WTC11 (cell line): ENCODE results near the gene INPPL1.

Experiments
- ARID4B ChIP-seq: sonication (generic); formaldehyde crosslinking; IDR thresholded peaks from 2 replicates; pipeline ENCODE4 v1.8.0; 2023; ENCODE audit warnings: missing genetic modification reagents, mild to moderate bottlenecking, borderline replicate concordance
- ATF3 ChIP-seq: sonication (generic); formaldehyde crosslinking; conservative IDR thresholded peaks from 2 replicates; pipeline ENCODE4 v1.8.1; 2022; ENCODE audit warnings: mild to moderate bottlenecking, missing genetic modification reagents
- CREM ChIP-seq: sonication (generic); formaldehyde crosslinking; IDR thresholded peaks from 2 replicates; pipeline ENCODE4 v1.8.1; 2022; ENCODE audit warnings: mild to moderate bottlenecking, missing genetic modification reagents, moderate library complexity
- CTCF ChIP-seq: fragments of 200-600 bp; IDR thresholded peaks from 2 replicates; pipeline ENCODE4 v1.8.0; 2022; ENCODE audit warnings: antibody characterized with exemption
- IRF1 ChIP-seq: sonication (generic); formaldehyde crosslinking; IDR thresholded peaks from 2 replicates; pipeline ENCODE4 v1.8.0; 2023; ENCODE audit warnings: missing genetic modification reagents
- MAX ChIP-seq: sonication (generic); formaldehyde crosslinking; IDR thresholded peaks from 2 replicates; pipeline ENCODE4 v1.8.0; 2022; ENCODE audit warnings: mild to moderate bottlenecking, missing genetic modification reagents
- PRRX2 ChIP-seq: fragments of 250-450 bp; sonication (Bioruptor Pico); IDR thresholded peaks from 2 replicates; pipeline ENCODE4 v1.8.0; 2021; ENCODE audit warnings: mild to moderate bottlenecking
- USF2 ChIP-seq: sonication (generic); formaldehyde crosslinking; IDR thresholded peaks from 2 replicates; pipeline ENCODE4 v1.8.1; 2023; ENCODE audit warnings: mild to moderate bottlenecking, missing genetic modification reagents, moderate library complexity
- ZNF423 ChIP-seq: fragments of 250-450 bp; sonication (Bioruptor Pico); IDR thresholded peaks from 2 replicates; pipeline ENCODE4 v2.1.2; 2022; ENCODE audit warnings: mild to moderate bottlenecking, moderate library complexity

- no peak for TF ChIP-seq CREM (CRISPR knock-in tag)
- no peak for TF ChIP-seq ARID4B (CRISPR knock-in tag)
- no peak for TF ChIP-seq MAX
- TF ChIP-seq IRF1 (CRISPR knock-in tag): no peak
- no peak for TF ChIP-seq CTCF
- TF ChIP-seq USF2 (CRISPR knock-in tag): no peak
- no peak for TF ChIP-seq ZNF423
- TF ChIP-seq ATF3 (CRISPR knock-in tag): no peak
- no peak for TF ChIP-seq PRRX2 (CRISPR knock-in tag)
Measured at GRCh38 chr11:72229336-72229924, 4.9 kb downstream of the INPPL1 start.
